ENCODE results near the gene DGUOK. TPM values are rescaled to one million over a fixed set of nuclear protein-coding genes. Genes with fewer than 3 reads are reported as not detected.

The DGUOK gene
- total RNA-seq, 1 donor from 2014 or later: 70.1 TPM

DNA sequence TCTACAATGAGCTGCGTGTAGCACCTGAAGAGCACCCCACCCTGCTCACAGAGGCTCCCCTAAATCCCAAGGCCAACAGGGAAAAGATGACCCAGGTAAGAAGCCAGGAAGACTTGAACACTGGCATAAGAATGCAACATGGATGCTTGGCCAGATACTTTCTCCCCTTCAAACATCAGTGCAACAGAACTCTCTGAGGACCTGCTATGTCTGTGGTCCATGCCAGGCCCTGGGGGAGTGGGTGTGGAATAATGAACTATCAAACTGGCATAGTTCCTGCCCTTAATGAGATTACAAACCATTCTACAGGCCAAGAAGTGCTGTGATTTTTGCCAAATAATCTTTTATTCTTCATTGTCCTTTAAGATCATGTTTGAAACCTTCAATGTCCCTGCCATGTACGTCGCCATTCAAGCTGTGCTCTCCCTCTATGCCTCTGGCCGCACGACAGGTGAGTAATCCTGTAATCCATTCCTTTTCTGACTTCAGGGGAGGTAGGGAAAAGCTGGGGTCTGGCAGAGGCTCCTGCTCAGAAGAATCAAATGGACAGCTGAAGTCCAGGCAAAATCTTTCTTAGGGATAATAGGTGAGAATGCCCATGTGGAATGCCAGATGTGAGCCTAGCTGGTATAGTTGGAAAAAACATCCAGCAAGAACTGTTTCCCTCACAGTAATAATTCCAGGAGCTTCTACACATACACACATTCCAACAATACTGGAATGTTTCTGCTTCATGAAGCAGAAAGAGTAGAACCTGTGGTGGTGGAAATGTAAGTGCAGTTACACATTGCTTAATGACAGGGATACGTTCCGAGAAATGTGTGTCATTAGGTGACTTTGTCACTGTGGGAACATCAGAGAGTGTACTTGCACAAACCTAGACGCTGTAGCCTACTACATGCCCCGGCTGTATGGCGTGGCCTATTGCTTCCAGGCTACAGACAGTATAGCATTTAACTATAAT is 17.7 kb upstream of the DGUOK start:
- intact Hi-C loops (cut with micrococcal nuclease): loop anchor here (1.0 to 5.0 kb wide), 7 partner anchors 17 to 425 kb away; partner anchors contain the start of genes BOLA3, DGUOK and TET3
- no peak overlapping the region for H3K27ac Mint-ChIP-seq
- no peaks in the 10 kb centered on the region for H3K27me3 Mint-ChIP-seq
- ATAC-seq (ENCODE audit: low read depth): no peak
- TF ChIP-seq, protein P1, sequence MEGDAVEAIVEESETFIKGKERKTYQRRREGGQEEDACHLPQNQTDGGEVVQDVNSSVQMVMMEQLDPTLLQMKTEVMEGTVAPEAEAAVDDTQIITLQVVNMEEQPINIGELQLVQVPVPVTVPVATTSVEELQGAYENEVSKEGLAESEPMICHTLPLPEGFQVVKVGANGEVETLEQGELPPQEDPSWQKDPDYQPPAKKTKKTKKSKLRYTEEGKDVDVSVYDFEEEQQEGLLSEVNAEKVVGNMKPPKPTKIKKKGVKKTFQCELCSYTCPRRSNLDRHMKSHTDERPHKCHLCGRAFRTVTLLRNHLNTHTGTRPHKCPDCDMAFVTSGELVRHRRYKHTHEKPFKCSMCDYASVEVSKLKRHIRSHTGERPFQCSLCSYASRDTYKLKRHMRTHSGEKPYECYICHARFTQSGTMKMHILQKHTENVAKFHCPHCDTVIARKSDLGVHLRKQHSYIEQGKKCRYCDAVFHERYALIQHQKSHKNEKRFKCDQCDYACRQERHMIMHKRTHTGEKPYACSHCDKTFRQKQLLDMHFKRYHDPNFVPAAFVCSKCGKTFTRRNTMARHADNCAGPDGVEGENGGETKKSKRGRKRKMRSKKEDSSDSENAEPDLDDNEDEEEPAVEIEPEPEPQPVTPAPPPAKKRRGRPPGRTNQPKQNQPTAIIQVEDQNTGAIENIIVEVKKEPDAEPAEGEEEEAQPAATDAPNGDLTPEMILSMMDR (IDR thresholded peaks at IDR 0.05): no peak
- no peaks in the 10 kb centered on the region for H3K36me3 Mint-ChIP-seq (ENCODE audit: low read depth)
- ChIA-PET POLR2A (no interaction called here), CTCF (interaction anchor here (0.6 to 2.8 kb wide), 7 partner anchors 14 to 426 kb away, joined by 3 to 23 read pairs (median 5); no protein-coding TSS in a partner anchor)
- no peak for DNase-seq
- no peaks in the 10 kb centered on the region for H3K9me3 Mint-ChIP-seq
- no peak overlapping the region for H3K4me3 Mint-ChIP-seq
- H3K4me1 Mint-ChIP-seq: peaks cover 2% of the 10 kb centered on the region

DNA sequence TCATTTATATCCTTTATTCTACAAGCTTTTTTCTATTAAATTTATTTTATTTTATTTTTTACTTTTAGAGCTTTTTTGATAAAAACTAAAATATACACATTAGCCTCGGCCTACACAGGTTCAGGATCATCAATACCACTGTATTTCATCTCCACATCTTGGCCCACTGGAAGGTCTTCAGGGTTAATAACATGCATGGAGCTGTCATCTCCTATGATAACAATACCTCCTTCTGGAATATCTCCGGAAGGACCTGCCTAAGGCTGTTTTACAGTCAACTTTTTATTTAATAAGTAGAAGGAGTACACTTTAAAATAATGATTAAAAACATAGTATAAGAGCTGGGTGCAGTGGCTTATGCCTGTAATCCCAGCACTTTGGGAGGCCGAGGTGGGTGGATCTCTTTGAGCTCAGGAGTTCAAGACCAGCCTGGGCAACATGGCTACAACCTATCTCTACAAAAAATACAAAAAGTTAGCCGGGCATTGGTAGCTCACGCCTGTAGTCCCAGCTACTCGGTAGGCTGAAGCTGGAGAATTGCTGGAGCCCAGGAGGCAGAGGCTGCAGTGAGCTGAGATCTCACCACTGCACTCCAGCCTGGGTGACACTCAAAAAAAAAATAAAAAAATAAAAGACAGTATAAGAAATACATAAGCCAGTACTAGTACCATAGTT is 15.7 kb upstream of the DGUOK start:
- Mint-ChIP-seq H3K27me3 (no peaks in the 10 kb centered on the region), H3K36me3 (ENCODE audit: low read depth) (no peaks in the 10 kb centered on the region), H3K4me3 (no peak overlapping the region), H3K9me3 (no peaks in the 10 kb centered on the region), H3K27ac (no peak overlapping the region), H3K4me1 (peaks cover 2% of the 10 kb centered on the region)
- ATAC-seq (ENCODE audit: low read depth) (no peak), DNase-seq (no peak)
- intact Hi-C loops (cut with micrococcal nuclease): no loop called here
- CTCF ChIA-PET: interaction anchor here (0.7 to 0.9 kb wide), 2 partner anchors 28 to 211 kb away, joined by 3 read pairs; no protein-coding TSS in a partner anchor
- TF ChIP-seq, protein P1 (IDR thresholded peaks at IDR 0.05): no peak
- POLR2A ChIA-PET: interaction anchor here (1.0 kb wide), 1 partner anchor 194 kb away, joined by 3 read pairs; no protein-coding TSS in a partner anchor

DNA sequence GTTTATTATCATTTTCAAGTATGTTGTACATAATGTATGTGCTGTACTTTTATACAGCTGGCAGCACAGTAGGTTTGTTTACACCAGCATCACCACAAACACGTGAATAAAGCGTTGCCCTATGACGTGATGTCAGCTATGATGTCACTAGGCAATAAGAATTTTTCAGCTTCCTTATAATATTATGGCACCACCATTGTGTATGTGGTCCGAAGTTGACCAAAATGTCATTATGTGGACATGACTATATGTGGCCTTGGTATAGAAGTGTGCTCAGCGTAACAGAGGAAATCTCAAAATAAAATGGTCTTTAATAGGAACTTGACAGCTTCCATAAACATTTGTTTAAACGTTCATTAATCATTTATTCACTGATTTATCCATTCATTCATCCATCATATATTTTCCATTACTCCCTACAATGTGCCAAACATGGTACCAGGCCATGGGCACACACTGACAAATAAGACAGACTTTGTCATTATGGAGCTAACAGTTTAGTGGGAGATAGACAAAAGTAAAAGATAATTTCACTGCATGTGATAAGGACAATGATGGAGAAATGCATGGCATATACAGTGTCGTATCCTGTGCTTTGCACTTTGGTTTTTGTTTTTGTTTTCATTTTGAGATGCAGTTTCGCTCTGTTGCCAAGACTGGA is 15.0 kb upstream of the DGUOK start:
- TF ChIP-seq, protein P1 (IDR thresholded peaks at IDR 0.05): no peak
- H3K27me3 Mint-ChIP-seq: no peaks in the 10 kb centered on the region
- POLR2A ChIA-PET: interaction anchor here (1.0 kb wide), 1 partner anchor 193 kb away, joined by 3 read pairs; no protein-coding TSS in a partner anchor

DNA sequence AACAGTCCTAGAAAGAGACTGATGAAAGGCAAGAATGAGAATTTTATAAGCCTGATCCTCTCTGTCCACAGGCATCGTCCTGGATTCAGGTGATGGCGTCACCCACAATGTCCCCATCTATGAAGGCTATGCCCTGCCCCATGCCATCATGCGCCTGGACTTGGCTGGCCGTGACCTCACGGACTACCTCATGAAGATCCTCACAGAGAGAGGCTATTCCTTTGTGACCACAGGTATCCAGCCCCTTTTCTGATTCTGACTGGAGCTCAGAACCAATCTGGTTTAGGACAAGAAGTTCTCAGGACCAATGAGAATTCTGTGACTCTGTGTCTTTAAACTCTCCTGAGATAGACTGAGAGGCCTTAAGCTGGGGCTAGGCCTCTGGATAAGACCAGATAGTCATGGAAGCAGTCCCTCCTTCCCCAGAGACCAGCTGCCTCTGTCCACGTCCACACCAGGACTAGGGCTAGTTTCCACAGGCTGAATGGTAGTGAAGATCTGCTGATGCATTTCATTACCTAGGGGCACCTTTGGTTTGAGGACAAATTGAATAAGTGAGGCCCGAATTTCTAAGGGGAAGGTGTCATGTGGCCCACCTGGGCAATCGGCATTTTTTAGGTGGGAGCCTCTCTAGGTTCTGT is 13.1 kb upstream of the DGUOK start:
- no peak for ATAC-seq (ENCODE audit: low read depth)
- H3K9me3 Mint-ChIP-seq: no peaks in the 10 kb centered on the region
- ChIA-PET CTCF (no interaction called here), POLR2A (interaction anchor here (0.5 to 0.6 kb wide), 3 partner anchors 113 to 207 kb away, joined by 3 read pairs; no protein-coding TSS in a partner anchor)
- no peak for DNase-seq
- H3K27ac Mint-ChIP-seq: no peak overlapping the region
- no peak overlapping the region for H3K4me3 Mint-ChIP-seq
- TF ChIP-seq, protein P1 (IDR thresholded peaks at IDR 0.05): no peak
- no peaks in the 10 kb centered on the region for H3K4me1 Mint-ChIP-seq
- H3K27me3 Mint-ChIP-seq: no peaks in the 10 kb centered on the region
- H3K36me3 Mint-ChIP-seq (ENCODE audit: low read depth): no peaks in the 10 kb centered on the region
- intact Hi-C loops (cut with micrococcal nuclease): no loop called here

More for the DNA sequence above, 15.0 kb upstream of the DGUOK start:
- intact Hi-C loops (cut with micrococcal nuclease): no loop called here
- Mint-ChIP-seq H3K4me1 (peaks cover 2% of the 10 kb centered on the region), H3K9me3 (no peaks in the 10 kb centered on the region), H3K4me3 (no peak overlapping the region), H3K36me3 (ENCODE audit: low read depth) (no peaks in the 10 kb centered on the region), H3K27ac (no peak overlapping the region)
- CTCF ChIA-PET: interaction anchor here (0.7 to 0.9 kb wide), 2 partner anchors 27 to 210 kb away, joined by 3 read pairs; no protein-coding TSS in a partner anchor
- ATAC-seq (ENCODE audit: low read depth): no peak
- no peak for DNase-seq
